Skeletal muscle tissue (tissue), 4 donors: ENCODE data around the gene TARS1. TPM values are rescaled to one million over a fixed set of nuclear protein-coding genes. Genes with fewer than 3 reads are reported as not detected.
A peak's percentile ranks its signal among the peaks of the same experiment; 100 is the strongest.

ENCODE experiments used
- H3K27ac ChIP-seq: one replicate; pipeline ENCODE4 v1.7.0; 2013; ENCODE audit warnings: mild to moderate bottlenecking, low read depth, low read length, inconsistent platforms
- H3K27me3 ChIP-seq, 3 donors: one replicate each; pipeline ENCODE4 v1.7.0; 2013; ENCODE audit warnings: low read length in 3 of 3; ENCODE audit not compliant: control insufficient read depth in 3 of 3, insufficient read depth in 3 of 3
- H3K36me3 ChIP-seq, 3 donors: one replicate each; pipeline ENCODE4 v1.7.0; 2013; ENCODE audit warnings: low read length in 3 of 3; ENCODE audit not compliant: control insufficient read depth in 3 of 3, insufficient read depth in 3 of 3
- H3K4me1 ChIP-seq, 3 donors: one replicate each; pipeline ENCODE4 v1.7.0; 2013; ENCODE audit warnings: low read length in 3 of 3, mild to moderate bottlenecking in 3 of 3; ENCODE audit not compliant: control insufficient read depth in 3 of 3, insufficient read depth in 3 of 3
- H3K4me3 ChIP-seq, 3 donors: one replicate each; pipeline ENCODE4 v1.7.0; 2013; ENCODE audit warnings: low read length in 3 of 3
- H3K9ac ChIP-seq, 3 donors: one replicate each; pipeline ENCODE4 v1.7.0; 2013; ENCODE audit warnings: low read length in 3 of 3, mild to moderate bottlenecking in 3 of 3, moderate library complexity in 2 of 3, low read depth in 1 of 3
- H3K9me3 ChIP-seq, 3 donors: one replicate each; pipeline ENCODE4 v1.7.0; 2013; ENCODE audit warnings: low read length in 3 of 3; ENCODE audit not compliant: control insufficient read depth in 3 of 3
- total RNA-seq: library from RNA; depleted of rRNA; stranded (reverse); fragments of >200 nt; gene quantifications from one replicate; pipeline ENCODE4 v1.2.3, GENCODE V29; 2014
- donor health status: Osteomylitis.

The TARS1 gene
- total RNA-seq, 1 donor from 2014 or later: 84.0 TPM

DNA sequence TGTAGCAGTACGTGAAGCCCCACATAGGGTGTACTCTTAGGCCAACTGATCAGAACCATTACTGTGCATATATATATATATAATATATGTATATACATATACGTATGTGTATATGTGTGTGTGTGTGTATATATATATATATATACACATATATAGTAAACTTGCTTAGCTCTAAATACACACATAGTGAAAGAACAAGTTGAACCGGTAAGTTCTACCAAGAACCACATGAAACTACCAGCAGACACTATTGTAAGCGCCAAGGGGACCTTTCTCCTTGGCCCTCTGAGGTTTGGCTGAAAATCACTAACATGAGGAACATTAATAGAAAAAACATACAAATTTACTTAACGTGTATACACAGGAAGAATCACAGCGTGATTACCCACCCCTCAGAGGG lies 1.8 kb upstream of the TARS1 start:
- Histone ChIP-seq H3K4me3 (peak overlapping the region in 1 of 3 donors; percentile 97), H3K4me1 (peaks cover 14 to 20% (median 15%) of the 10 kb centered on the region in 3 donors), H3K9ac (no peak overlapping the region), H3K36me3 (no peaks in the 10 kb centered on the region), H3K27ac (no peak overlapping the region), H3K27me3 (no peaks in the 10 kb centered on the region), H3K9me3 (no peaks in the 10 kb centered on the region)

GRCh38 chr5:33439905-33440481 lies 772 bp upstream of the TARS1 start:
- H3K36me3 ChIP-seq: peaks cover 0 to 5% (median 3%) of the 10 kb centered on the region in 3 donors
- peak overlapping the region; percentile 87 to 90 (median 88) for H3K9ac ChIP-seq
- peak overlapping the region; percentile 92 for H3K27ac ChIP-seq
- H3K27me3 ChIP-seq: no peaks in the 10 kb centered on the region
- H3K4me1 ChIP-seq: peaks cover 14 to 20% (median 15%) of the 10 kb centered on the region in 3 donors
- peak overlapping the region; percentile 93 to 97 (median 96) for H3K4me3 ChIP-seq
- H3K9me3 ChIP-seq: no peaks in the 10 kb centered on the region

DNA sequence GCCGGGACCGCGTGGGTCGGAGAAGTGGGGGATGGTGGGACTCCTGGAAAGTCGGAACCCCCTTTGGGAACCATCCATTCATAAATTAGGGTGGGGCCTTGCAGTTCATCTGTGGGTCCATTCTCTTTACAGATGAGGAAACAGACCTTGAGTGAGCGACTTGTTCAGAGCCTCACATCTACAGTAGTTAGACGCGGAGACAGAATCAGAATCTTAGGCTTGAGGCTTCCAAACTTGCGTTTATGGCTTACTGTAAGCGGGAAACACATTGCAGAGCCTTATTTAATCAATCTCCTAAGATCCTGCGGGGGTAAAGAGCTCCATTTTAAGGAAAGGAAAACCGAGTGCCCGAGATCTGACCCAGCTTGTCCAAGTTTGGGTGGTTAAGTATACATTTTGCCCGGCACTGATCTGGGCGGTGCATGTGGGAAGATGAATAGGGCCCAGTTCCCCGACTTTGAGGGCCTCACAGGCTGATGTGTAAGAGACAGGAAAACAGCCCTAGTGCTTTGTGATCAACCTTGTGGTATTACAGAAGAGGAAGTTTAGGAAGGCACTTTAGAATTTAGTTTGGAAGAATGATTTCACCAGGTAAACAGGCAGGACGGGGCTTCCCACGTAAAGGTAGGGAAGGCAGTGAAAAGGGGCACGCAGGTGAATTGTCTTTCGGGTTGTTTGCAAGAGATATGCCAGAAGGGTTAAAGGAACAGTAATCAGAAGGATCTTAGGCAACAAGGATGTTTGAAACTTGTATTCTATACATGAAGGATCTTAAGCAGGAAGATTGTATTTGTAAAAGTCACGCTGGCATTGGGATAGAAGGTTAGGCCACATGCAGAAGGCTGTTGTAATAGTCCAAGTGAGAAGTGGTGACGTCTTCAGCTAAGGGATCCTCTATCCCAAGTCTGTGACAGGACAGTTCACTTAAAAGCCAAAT lies 744 bp downstream of the TARS1 start:
- Histone ChIP-seq H3K27ac (peak overlapping the region; percentile 94), H3K4me1 (peaks cover 14 to 20% (median 15%) of the 10 kb centered on the region in 3 donors), H3K9ac (peak overlapping the region; percentile 76 to 92 (median 85)), H3K36me3 (peaks cover 12 to 15% (median 13%) of the 10 kb centered on the region in 3 donors), H3K4me3 (peak overlapping the region; percentile 81 to 97 (median 93)), H3K9me3 (no peaks in the 10 kb centered on the region), H3K27me3 (no peaks in the 10 kb centered on the region)

DNA sequence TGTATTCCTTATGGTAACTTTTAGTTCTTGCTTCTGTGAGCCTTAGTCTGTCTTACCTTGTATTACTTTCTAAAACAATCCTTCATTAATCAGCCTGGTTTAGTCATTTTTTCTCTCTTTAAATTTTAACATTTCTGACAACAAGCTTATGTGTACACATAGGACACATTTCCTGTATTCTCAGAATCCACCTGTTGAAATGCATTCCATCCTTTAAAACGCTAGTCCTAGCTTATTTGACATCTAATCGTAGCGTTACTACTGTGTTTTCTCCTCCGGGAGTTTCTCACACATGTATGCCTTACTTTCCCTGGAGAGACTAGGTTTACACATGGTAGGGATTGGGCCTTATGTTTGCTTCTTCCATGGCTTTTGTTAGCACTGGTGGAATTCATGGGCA lies 3.8 kb downstream of the TARS1 start:
- Histone ChIP-seq H3K4me3 (no peak overlapping the region), H3K4me1 (peaks cover 10 to 17% (median 11%) of the 10 kb centered on the region in 3 donors), H3K9me3 (no peaks in the 10 kb centered on the region), H3K27ac (no peak overlapping the region), H3K27me3 (no peaks in the 10 kb centered on the region), H3K36me3 (peaks cover 17 to 19% (median 18%) of the 10 kb centered on the region in 3 donors), H3K9ac (no peak overlapping the region)

DNA sequence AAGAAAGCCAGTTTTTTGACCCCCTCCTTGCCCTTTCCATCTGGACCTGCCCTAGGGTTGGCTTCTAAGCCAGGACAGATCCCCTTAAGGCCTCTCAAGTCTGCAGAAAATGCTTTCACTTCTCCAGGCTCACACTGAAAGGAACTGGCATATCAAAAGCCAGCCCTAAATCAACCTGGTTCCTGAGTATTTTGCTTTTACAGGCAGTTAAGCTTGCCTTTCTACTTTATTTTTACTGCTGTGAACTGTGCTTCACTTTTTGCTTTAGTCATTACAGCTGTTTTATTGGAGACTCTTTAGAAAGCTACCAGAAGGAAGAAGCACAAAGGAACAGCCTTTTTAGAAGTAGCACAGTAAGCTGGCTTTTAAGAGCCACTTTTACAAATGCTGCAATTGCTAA lies 5.0 kb downstream of the TARS1 start:
- Histone ChIP-seq H3K36me3 (peaks cover 18 to 27% (median 19%) of the 10 kb centered on the region in 3 donors), H3K9ac (no peak overlapping the region), H3K27me3 (no peaks in the 10 kb centered on the region), H3K4me3 (no peak overlapping the region), H3K4me1 (peaks cover 6 to 12% (median 7%) of the 10 kb centered on the region in 3 donors), H3K27ac (no peak overlapping the region), H3K9me3 (no peaks in the 10 kb centered on the region)

GRCh38 chr5:33448118-33448517 lies 7.4 kb downstream of the TARS1 start:
- no peaks in the 10 kb centered on the region for H3K9me3 ChIP-seq
- H3K36me3 ChIP-seq: peaks cover 21 to 31% (median 23%) of the 10 kb centered on the region in 3 donors
- no peak overlapping the region for H3K27ac ChIP-seq
- no peak overlapping the region for H3K4me3 ChIP-seq
- H3K4me1 ChIP-seq: no peaks in the 10 kb centered on the region
- H3K9ac ChIP-seq: no peak overlapping the region
- no peaks in the 10 kb centered on the region for H3K27me3 ChIP-seq

DNA sequence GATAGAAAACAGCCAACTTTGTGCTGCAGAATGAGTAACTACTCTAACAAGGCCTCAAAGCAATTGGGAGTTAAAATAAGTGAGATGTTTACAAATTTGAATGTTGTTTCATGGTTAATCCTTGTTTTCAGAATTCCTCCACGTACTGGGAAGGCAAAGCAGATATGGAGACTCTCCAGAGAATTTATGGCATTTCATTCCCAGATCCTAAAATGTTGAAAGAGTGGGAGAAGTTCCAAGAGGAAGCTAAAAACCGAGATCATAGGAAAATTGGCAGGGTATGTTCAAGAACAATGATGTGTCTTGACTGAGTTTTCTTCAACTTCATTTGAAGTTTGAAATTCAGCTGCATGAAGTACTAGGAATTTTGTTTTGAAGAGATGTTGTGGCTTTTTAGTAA lies 16.4 kb downstream of the TARS1 start:
- Histone ChIP-seq H3K9me3 (no peaks in the 10 kb centered on the region), H3K4me3 (no peak overlapping the region), H3K4me1 (no peaks in the 10 kb centered on the region), H3K36me3 (peaks cover 48 to 79% (median 79%) of the 10 kb centered on the region in 3 donors), H3K27ac (no peak overlapping the region), H3K27me3 (no peaks in the 10 kb centered on the region), H3K9ac (no peak overlapping the region)

- Histone ChIP-seq H3K4me1 (no peaks in the 10 kb centered on the region), H3K36me3 (peaks cover 51 to 84% (median 84%) of the 10 kb centered on the region in 3 donors), H3K27ac (no peak overlapping the region)
These were observed 17.1 kb downstream of the TARS1 start for GRCh38 chr5:33457817-33458216.

DNA sequence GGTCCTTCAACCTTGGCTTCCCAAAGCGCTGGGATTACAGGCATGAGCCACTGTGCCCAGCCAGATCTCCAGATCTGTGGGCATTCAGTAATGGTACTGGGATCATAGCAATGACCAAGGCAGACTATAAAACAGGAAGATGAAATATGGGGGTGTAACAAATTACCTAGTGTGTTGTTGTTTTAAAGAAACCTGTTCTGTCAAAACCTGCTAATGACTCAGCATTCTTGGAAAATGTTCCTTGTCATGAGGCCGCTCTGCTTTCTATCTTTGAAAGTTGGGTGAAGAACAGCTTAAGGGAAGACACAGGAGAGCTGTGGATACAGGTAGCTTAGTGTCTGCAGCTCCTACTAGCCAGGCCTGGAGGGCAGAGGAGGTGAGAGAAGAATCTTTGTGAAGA lies 19.4 kb downstream of the TARS1 start:
- Histone ChIP-seq H3K36me3 (peaks cover 55 to 89% (median 79%) of the 10 kb centered on the region in 3 donors), H3K27me3 (no peaks in the 10 kb centered on the region), H3K27ac (no peak overlapping the region), H3K9me3 (no peaks in the 10 kb centered on the region), H3K4me3 (no peak overlapping the region), H3K4me1 (no peaks in the 10 kb centered on the region), H3K9ac (no peak overlapping the region)

More at GRCh38 chr5:33457817-33458216, 17.1 kb downstream of the TARS1 start:
- H3K27me3 ChIP-seq: no peaks in the 10 kb centered on the region
- H3K9ac ChIP-seq: no peak overlapping the region
- no peaks in the 10 kb centered on the region for H3K9me3 ChIP-seq
- H3K4me3 ChIP-seq: no peak overlapping the region

DNA sequence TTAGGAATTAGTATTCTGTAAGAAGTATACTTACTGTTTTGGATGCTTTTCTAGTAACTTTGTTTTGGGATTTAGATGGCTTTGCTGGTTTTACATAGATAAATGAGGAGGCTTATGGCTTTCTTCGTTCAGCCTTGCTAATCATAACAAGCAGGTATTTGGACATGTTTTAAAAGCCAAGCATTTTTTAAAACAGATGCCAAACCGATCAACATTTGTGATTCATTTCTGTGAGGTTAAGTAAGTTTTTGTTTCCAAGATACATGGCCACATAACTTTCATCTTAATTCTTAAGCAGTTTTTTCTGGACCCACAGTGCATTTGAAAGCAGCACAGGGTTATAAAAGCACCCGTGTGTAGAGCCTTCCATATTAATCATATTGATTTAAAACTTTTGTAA lies 21.7 kb downstream of the TARS1 start:
- H3K27ac ChIP-seq: no peak overlapping the region
- no peak overlapping the region for H3K4me3 ChIP-seq
- no peaks in the 10 kb centered on the region for H3K4me1 ChIP-seq
- no peaks in the 10 kb centered on the region for H3K27me3 ChIP-seq
- no peak overlapping the region for H3K9ac ChIP-seq
- H3K36me3 ChIP-seq: peaks cover 47 to 89% (median 85%) of the 10 kb centered on the region in 3 donors
- H3K9me3 ChIP-seq: no peaks in the 10 kb centered on the region
